Activated naive CD8-positive, alpha-beta T cell treated with anti-CD3 and anti-CD28 coated beads, Interleukin-2, amount 10 ng/mL, durations not matched to agents 7 days and 5 days (primary cell): ENCODE measurements around the gene NDUFS7. TPM values are rescaled to one million over a fixed set of nuclear protein-coding genes. Genes with fewer than 3 reads are reported as not detected.

Experiments used
- ATAC-seq: fragments of 150-1000 bp; cut with Tn5 transposase; one replicate; pipeline ENCODE4 v1.10.0; 2021; ENCODE audit warnings: low read depth, moderate library complexity
- POLR2A ChIA-PET: fragments of 350-600 bp; sonication (Branson Sonifier 250); formaldehyde crosslinking; loops from one replicate; lab custom pipeline; 2021; ENCODE audit warnings: antibody characterized with exemption; lab: Charles Lee
- DNase-seq: peaks from one replicate; pipeline ENCODE4 v3.0.0; 2021
- H3K27ac Mint-ChIP-seq: one replicate; pipeline ENCODE4 v1.8.0; 2022; ENCODE audit warnings: mild to moderate bottlenecking, mixed read lengths
- H3K27me3 Mint-ChIP-seq: one replicate; pipeline ENCODE4 v1.8.0; 2022; ENCODE audit warnings: mild to moderate bottlenecking, moderate library complexity, mixed read lengths
- H3K36me3 Mint-ChIP-seq: one replicate; pipeline ENCODE4 v1.8.0; 2021; ENCODE audit warnings: mild to moderate bottlenecking, mixed read lengths
- H3K4me1 Mint-ChIP-seq: one replicate; pipeline ENCODE4 v1.8.0; 2021; ENCODE audit warnings: mixed read lengths
- H3K4me3 Mint-ChIP-seq: one replicate; pipeline ENCODE4 v1.8.0; 2022; ENCODE audit warnings: mild to moderate bottlenecking, moderate library complexity, mixed read lengths
- H3K9me3 Mint-ChIP-seq: one replicate; pipeline ENCODE4 v1.8.0; 2021; ENCODE audit warnings: mixed read lengths
- total RNA-seq, 2 experiments: library from RNA; stranded (reverse); gene quantifications; one replicate each; pipeline ENCODE4 v1.2.3, GENCODE V29; 2021

The NDUFS7 gene
- total RNA-seq, 2 experiments from 2014 or later = 103 to 106 TPM

DNA sequence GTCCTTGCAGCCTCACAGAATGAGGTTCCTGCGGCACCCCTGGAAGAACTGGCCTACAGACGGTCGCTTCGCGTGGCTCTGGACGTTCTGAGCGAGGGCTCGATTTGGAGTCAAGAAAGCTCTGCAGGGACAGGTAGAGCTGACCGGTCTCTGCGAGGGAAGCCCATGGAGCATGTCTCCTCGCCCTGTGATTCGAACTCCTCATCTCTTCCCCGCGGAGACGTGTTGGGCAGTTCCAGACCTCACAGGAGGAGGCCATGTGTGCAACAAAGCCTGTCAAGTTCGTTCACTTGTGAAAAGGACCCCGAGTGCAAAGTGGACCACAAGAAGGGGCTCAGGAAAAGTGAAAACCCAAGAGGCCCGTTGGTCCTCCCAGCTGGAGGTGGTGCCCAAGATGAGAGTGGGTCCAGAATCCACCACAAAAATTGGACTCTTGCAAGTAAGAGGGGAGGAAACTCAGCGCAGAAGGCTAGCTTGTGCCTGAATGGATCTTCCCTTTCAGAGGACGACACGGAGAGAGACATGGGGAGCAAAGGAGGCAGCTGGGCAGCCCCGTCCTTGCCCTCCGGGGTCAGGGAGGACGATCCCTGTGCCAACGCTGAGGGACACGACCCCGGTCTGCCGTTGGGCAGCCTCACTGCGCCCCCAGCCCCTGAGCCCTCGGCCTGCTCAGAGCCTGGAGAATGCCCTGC is 23.4 kb upstream of the NDUFS7 start:
- Mint-ChIP-seq H3K9me3 (no peaks in the 10 kb centered on the region), H3K4me3 (no peak overlapping the region), H3K36me3 (peaks cover 14% of the 10 kb centered on the region), H3K4me1 (peaks cover 30% of the 10 kb centered on the region), H3K27me3 (no peaks in the 10 kb centered on the region), H3K27ac (no peak overlapping the region)
- ATAC-seq = no peak
- no peak for DNase-seq
- POLR2A ChIA-PET = no interaction called here

GRCh38 chr19:1360818-1361461 is 22.8 kb upstream of the NDUFS7 start:
- no peak overlapping the region for H3K27ac Mint-ChIP-seq
- H3K36me3 Mint-ChIP-seq = peaks cover 14% of the 10 kb centered on the region

GRCh38 chr19:1361601-1362386 is 21.9 kb upstream of the NDUFS7 start:
- POLR2A ChIA-PET = no interaction called here
- no peak for ATAC-seq
- no peaks in the 10 kb centered on the region for H3K9me3 Mint-ChIP-seq

More at GRCh38 chr19:1360818-1361461, 22.8 kb upstream of the NDUFS7 start:
- H3K4me1 Mint-ChIP-seq = peaks cover 24% of the 10 kb centered on the region
- H3K27me3 Mint-ChIP-seq = no peaks in the 10 kb centered on the region
- H3K4me3 Mint-ChIP-seq = no peak overlapping the region
- DNase-seq (no peak), ATAC-seq (no peak)
- no peaks in the 10 kb centered on the region for H3K9me3 Mint-ChIP-seq
- POLR2A ChIA-PET = no interaction called here

GRCh38 chr19:1362387-1363257 is 21.1 kb upstream of the NDUFS7 start:
- no peak for ATAC-seq
- no peak for DNase-seq
- peaks cover 13% of the 10 kb centered on the region for H3K36me3 Mint-ChIP-seq
- H3K27me3 Mint-ChIP-seq = no peaks in the 10 kb centered on the region
- no peaks in the 10 kb centered on the region for H3K9me3 Mint-ChIP-seq
- peaks cover 23% of the 10 kb centered on the region for H3K4me1 Mint-ChIP-seq
- POLR2A ChIA-PET = interaction anchor here (0.8 kb wide), 1 partner anchor 94 kb away, joined by 4 read pairs; no protein-coding TSS in a partner anchor
- H3K4me3 Mint-ChIP-seq = peak overlapping the region; percentile 75
- H3K27ac Mint-ChIP-seq = peak overlapping the region; percentile 83

More at GRCh38 chr19:1361601-1362386, 21.9 kb upstream of the NDUFS7 start:
- Mint-ChIP-seq H3K4me1 (peaks cover 23% of the 10 kb centered on the region), H3K27me3 (no peaks in the 10 kb centered on the region), H3K36me3 (peaks cover 14% of the 10 kb centered on the region), H3K4me3 (no peak overlapping the region), H3K27ac (no peak overlapping the region)
- no peak for DNase-seq

GRCh38 chr19:1363599-1363998 is 20.1 kb upstream of the NDUFS7 start:
- Mint-ChIP-seq H3K27ac (peak overlapping the region; percentile 83), H3K9me3 (no peaks in the 10 kb centered on the region), H3K36me3 (peaks cover 11% of the 10 kb centered on the region), H3K27me3 (no peaks in the 10 kb centered on the region), H3K4me3 (peak overlapping the region; percentile 75), H3K4me1 (peaks cover 23% of the 10 kb centered on the region)
- peak; percentile 70 for ATAC-seq
- POLR2A ChIA-PET = interaction anchor here (0.8 to 1.5 kb wide), 4 partner anchors 9 to 95 kb away, joined by 4 to 5 read pairs (median 4); partner anchors contain the start of gene FAM174C
- peak; percentile 46 for DNase-seq

GRCh38 chr19:1364070-1364704 is 19.5 kb upstream of the NDUFS7 start:
- peak; percentile 77 for ATAC-seq
- Mint-ChIP-seq H3K27me3 (no peaks in the 10 kb centered on the region), H3K9me3 (no peaks in the 10 kb centered on the region), H3K36me3 (peaks cover 11% of the 10 kb centered on the region), H3K27ac (peak overlapping the region; percentile 80), H3K4me1 (peaks cover 23% of the 10 kb centered on the region), H3K4me3 (peak overlapping the region; percentile 75)
- DNase-seq = peak; percentile 54
- POLR2A ChIA-PET = interaction anchor here (1.3 to 1.5 kb wide), 3 partner anchors 10 to 89 kb away, joined by 4 to 5 read pairs (median 5); partner anchors contain the start of gene FAM174C

GRCh38 chr19:1365319-1366269 is 18.1 kb upstream of the NDUFS7 start:
- Mint-ChIP-seq H3K36me3 (peaks cover 8% of the 10 kb centered on the region), H3K4me3 (no peak overlapping the region), H3K27ac (no peak overlapping the region), H3K9me3 (no peaks in the 10 kb centered on the region), H3K27me3 (no peaks in the 10 kb centered on the region), H3K4me1 (peaks cover 23% of the 10 kb centered on the region)
- POLR2A ChIA-PET = no interaction called here
- ATAC-seq (no peak), DNase-seq (no peak)

DNA sequence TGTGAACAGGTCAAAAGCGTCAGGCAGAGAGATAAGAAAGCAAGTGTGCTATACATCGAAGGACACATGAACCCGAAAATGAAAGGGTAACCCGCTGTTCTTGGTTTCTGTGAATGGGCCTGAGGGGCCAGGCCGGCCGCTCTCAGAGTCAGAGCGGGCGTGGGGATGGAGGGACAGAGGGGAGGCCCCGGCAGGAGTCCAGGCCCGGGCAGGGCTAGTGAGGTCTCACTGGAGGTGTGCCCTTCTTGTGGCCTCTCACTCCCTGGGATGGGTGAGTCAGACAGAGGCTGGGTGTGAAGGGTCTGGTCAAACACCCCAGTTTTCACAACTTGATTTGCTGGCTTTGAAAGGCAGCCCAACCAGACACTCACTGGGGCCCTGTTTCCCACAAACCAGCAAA is 17.4 kb upstream of the NDUFS7 start:
- ATAC-seq = no peak
- peaks cover 8% of the 10 kb centered on the region for H3K36me3 Mint-ChIP-seq
- POLR2A ChIA-PET = no interaction called here
- H3K4me3 Mint-ChIP-seq = no peak overlapping the region
- no peaks in the 10 kb centered on the region for H3K27me3 Mint-ChIP-seq
- no peak overlapping the region for H3K27ac Mint-ChIP-seq
- peaks cover 23% of the 10 kb centered on the region for H3K4me1 Mint-ChIP-seq
- DNase-seq = no peak
- no peaks in the 10 kb centered on the region for H3K9me3 Mint-ChIP-seq

DNA sequence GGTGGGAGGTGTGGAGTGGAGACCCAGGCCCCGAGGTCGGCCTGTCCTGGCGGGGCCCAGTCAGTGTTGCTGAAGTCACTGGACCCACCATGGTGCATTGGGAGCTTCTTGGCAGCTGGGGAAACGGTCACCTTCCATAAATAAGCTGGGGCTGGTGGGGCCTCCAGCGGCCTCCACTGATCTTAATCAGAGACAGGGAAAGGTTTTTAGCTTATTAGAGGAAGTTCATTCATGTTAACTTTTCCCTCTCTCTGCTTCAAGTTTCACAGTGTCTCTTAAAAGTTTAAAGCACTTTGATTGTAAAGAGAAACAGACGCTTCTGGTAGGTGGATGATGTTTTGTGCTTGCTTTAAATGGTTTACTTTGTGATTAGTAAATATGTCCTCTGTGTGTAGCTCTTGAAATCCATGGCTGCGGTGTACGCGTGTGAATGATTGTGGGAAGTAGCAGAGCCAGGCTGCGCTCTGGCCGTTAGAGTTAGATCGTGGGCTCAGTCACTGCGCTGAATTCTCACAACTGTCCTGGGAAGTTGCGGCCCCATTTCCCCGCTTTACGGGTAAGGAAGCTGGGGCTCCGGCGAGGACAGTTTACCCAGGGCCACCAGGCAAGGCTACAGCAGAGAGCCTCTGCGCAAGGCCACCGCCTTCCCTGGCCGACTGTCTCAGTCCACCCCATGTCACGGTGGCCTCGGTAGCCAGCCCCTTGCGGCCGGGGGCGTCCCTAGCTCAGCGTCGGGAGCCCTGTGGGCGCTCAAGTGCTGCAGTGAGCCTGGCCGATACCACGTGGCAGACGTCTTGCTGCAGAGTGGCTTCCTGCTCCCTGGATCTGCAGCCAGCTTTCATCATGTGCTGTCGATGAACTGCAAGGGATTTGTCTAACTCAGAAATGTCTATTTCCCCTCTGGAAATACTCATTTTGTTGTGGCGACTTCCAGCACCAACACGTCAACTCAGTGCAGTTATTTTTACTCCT is 16.5 kb upstream of the NDUFS7 start:
- no peak overlapping the region for H3K4me3 Mint-ChIP-seq
- H3K4me1 Mint-ChIP-seq = peaks cover 21% of the 10 kb centered on the region
- POLR2A ChIA-PET = no interaction called here
- peaks cover 3% of the 10 kb centered on the region for H3K36me3 Mint-ChIP-seq
- H3K9me3 Mint-ChIP-seq = no peaks in the 10 kb centered on the region
- no peak for ATAC-seq
- no peak overlapping the region for H3K27ac Mint-ChIP-seq
- DNase-seq = no peak
- no peaks in the 10 kb centered on the region for H3K27me3 Mint-ChIP-seq

DNA sequence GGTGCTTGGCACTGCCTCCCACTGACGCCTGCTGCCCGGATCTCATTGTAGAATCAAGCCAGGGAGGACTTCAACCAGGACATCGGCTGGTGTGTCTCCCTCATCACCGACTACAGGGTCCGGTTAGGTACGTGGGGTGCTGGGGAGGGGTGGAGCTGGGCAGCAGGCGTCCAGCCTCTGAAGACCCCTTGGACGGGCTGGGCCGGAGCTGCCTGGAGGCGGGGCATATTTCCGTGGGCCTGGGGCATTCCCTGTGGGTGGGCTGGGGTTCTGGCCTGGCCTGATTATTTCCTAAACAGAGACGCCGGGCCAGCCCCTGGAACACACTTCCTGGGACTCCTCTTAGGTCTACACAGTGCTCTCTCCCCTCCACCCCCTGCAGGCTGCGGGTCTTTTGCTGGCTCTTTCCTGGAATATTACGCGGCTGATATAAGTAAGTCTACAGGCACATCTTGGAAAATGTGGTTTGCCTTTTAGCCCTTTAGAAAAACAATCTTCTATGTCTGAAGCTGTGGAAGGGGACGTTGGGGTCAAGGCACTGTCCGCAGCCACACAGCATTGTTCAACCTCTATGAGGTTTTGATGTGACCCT is 14.4 kb upstream of the NDUFS7 start:
- no peak overlapping the region for H3K27ac Mint-ChIP-seq

More for the DNA sequence above, 14.4 kb upstream of the NDUFS7 start:
- H3K4me1 Mint-ChIP-seq = peaks cover 5% of the 10 kb centered on the region
- ATAC-seq = no peak
- H3K36me3 Mint-ChIP-seq = no peaks in the 10 kb centered on the region
- H3K27me3 Mint-ChIP-seq = no peaks in the 10 kb centered on the region
- H3K9me3 Mint-ChIP-seq = no peaks in the 10 kb centered on the region
- POLR2A ChIA-PET = interaction anchor here (1.2 kb wide), 1 partner anchor 100 kb away, joined by 3 read pairs; the partner anchor contains the start of gene CIRBP
- no peak overlapping the region for H3K4me3 Mint-ChIP-seq
- no peak for DNase-seq
